GM18498 (cell line): ENCODE results near the gene UGT1A6.

Source experiments
- ATAC-seq: cut with Tn5 transposase; IDR thresholded peaks from one replicate; pipeline ENCODE4 v1.9.1; 2021; ENCODE audit warnings: mild to moderate bottlenecking, moderate library complexity; ENCODE audit not compliant: unreplicated experiment

The UGT1A6 gene

DNA sequence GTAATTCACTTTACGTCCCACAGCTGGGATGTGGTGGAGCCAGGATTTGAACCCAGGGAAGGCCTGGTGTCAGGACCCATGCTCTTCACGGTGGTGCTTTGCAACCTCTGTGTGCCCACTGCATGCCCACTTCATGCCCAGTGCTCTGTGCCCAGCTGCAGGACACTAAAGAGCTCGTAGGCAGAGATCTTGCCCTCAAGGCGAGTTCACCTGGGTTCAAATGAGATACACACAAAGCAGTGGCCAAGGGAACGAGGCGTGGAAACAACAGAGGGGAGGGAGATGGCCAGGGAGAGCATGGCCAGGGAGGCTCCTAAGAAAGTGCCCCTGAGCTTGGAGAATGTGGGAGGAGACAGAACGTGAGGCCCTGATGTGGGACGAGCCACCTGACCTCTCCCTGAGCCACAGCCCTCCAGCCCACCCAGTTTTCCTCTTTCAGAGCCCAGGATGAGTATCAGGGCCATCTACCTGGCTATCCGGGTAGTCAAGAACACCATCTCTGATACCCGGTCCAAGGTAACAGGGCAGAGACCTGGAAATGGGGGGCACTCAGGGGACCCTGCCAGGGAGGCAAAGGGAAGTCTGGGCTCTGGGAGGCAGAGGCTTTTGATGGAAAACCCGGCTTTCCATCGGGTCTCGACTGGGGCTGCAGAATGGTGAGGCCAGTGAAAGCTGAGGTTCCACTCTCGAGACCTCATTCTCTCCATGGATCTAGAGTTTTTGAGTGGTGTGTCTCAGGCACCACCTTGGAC lies 105.8 kb downstream of the UGT1A6 start:
- ATAC-seq, result no peak

GRCh38 chr2:233799087-233799665 lies 106.5 kb downstream of the UGT1A6 start:
- ATAC-seq, result no peak

- no peak for ATAC-seq
Observed at GRCh38 chr2:233799716-233800115, 107.0 kb downstream of the UGT1A6 start.

GRCh38 chr2:233800208-233800607 lies 107.5 kb downstream of the UGT1A6 start:
- no peak for ATAC-seq

GRCh38 chr2:233801357-233802131 lies 108.9 kb downstream of the UGT1A6 start:
- ATAC-seq, result no peak

GRCh38 chr2:233802132-233802815 lies 109.6 kb downstream of the UGT1A6 start:
- no peak for ATAC-seq

- ATAC-seq, result no peak
Observed at GRCh38 chr2:233803292-233803911, 110.7 kb downstream of the UGT1A6 start.

- ATAC-seq, result no peak
Observed at GRCh38 chr2:233803994-233804393, 111.3 kb downstream of the UGT1A6 start.

DNA sequence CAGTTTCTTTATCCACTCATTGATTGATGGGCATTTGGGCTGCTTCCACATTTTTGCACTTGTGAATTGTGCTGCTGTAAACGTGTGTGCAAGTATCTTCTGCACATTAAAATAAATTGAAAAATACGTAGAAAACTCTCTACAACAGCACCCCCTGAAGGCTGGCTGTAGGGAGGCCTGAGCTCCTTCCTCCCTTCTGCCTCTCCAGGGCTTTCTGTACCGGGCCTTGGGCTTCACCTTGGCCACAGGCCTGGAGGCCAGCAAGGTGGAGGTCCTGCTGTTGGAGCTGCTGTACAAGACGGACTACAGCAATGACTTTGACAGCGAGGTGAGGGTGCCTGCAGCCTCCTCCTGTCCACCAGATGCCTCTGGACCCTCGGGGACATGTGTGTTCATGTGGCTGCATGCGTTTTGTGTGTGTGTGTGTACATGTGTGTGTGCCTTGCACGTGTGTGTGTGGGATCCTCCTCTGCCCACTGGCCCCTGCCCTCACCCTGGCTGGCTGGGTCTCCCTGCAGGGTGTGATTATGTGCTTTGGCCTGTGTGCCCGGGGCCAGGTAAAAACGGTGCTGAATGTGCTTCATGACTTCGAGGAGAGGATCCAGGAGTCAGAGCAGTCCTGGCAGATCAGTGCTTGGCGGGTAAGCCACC lies 114.7 kb downstream of the UGT1A6 start:
- no peak for ATAC-seq

- no peak for ATAC-seq
Observed at GRCh38 chr2:233807966-233808935, 115.6 kb downstream of the UGT1A6 start.

- ATAC-seq, result no peak
Observed at GRCh38 chr2:233810385-233810784, 117.7 kb downstream of the UGT1A6 start.

DNA sequence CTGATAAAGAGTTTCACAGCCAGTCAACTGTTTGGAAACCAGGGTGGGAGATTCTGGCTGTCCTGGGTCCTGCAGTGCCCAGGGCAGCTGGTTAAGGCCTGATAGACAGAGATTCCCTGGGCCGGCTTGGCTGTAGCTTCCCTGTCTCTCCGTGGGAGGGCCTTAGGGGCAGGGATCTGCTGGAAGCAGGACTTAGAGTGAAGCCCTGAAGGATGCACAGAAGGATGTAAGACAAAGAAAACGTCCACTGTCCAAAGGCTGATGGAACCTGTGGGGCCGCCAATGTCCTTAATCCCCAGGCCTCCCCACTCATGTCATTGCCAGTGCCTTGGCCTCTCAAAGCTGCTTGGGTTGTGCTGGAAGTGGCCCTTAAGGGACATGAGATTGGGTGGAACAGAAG lies 118.4 kb downstream of the UGT1A6 start:
- no peak for ATAC-seq

GRCh38 chr2:233811732-233812131 lies 119.0 kb downstream of the UGT1A6 start:
- no peak for ATAC-seq

DNA sequence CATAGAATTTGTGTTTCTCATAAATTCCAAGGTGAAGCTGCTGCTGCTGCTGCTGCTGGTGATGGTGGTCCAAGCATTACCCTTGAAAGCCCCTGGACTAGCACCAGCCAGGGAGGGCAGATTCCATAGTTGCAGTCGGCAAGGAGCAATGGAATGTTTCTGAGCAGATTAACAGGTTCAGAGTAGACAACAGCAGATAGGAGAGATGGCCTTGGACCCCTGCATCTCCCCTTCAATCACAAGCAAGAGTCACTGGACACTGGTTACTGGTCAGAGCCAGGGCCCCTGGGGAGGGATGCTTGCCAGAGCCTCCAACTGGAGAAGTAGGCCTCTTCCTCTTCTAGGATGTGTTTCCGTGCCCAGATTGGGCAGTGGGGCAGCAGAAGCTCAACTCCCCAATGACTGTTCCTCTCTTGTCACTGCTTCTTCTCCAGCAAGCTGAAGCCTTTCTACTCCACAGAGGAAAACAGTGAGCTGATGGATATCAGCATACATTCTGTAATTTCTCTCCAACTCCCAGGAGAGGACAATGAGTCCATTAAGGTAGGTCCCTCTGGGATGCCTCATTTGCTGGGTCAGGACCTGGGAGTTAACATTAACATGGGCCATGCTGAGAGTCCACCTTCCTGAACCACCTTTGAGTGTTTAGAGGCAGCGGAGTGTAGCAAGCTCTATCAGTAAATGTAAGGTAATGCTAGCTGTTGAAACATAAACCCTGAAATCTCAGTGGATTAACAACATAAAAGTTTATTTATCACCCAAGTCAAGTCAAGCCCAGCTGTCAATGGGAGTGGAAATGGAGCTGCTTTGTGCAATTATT lies 120.8 kb downstream of the UGT1A6 start:
- no peak for ATAC-seq

- ATAC-seq, result no peak
Observed at GRCh38 chr2:233814056-233814835, 121.6 kb downstream of the UGT1A6 start.

GRCh38 chr2:233815861-233816260 lies 123.2 kb downstream of the UGT1A6 start:
- no peak for ATAC-seq

- no peak for ATAC-seq
Observed at GRCh38 chr2:233816334-233816733, 123.6 kb downstream of the UGT1A6 start.

GRCh38 chr2:233816771-233817170 lies 124.1 kb downstream of the UGT1A6 start:
- no peak for ATAC-seq
